HG02885 (cell line): ENCODE data around the gene FBXO44.
"Not testable (repeated sequence)": the region's sequence is repeated elsewhere in the genome, so short reads cannot be mapped to it uniquely, and the experiment has no call there.

Source experiments
- ATAC-seq: cut with Tn5 transposase; IDR thresholded peaks from one replicate; pipeline ENCODE4 v1.9.1; 2021; ENCODE audit warnings: mild to moderate bottlenecking; ENCODE audit not compliant: unreplicated experiment, poor library complexity

FBXO44 gene

GRCh38 chr1:11638121-11638520 lies 16.6 kb upstream of the FBXO44 start:
- ATAC-seq: no peak

GRCh38 chr1:11639372-11639771 lies 15.3 kb upstream of the FBXO44 start:
- no peak for ATAC-seq

GRCh38 chr1:11640101-11640500 lies 14.6 kb upstream of the FBXO44 start:
- ATAC-seq: no peak

- no peak for ATAC-seq
Observed at GRCh38 chr1:11640944-11641343, 13.7 kb upstream of the FBXO44 start.

- no peak for ATAC-seq
Observed at GRCh38 chr1:11641776-11642305, 12.8 kb upstream of the FBXO44 start.

DNA sequence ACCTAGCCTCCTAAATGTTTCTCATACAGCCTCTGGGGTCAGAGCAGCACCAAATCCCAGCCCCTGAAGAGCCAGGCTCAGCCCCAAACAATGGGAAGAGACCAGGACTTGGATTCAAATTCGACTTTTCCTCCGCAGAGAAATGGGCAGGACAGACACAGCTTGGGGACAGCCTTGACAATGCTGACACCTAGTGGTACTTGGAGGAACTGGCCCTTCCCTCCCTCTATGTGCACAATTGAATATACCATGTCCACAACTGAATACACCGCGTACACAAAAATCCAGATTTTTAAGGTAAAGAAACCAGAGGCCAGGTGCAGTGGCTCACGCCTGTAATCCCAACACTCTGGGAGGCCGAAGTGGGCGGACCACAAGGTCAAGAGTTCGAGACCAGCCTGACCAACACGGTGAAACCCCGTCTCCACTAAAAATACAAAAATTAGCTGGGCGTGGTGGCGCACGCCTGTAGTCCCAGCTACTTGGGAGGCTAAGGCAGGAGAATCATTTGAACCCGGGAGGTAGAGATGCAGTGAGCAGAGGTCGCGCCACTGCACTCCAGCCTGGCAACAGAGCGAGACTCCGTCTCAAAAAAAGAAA lies 12.2 kb upstream of the FBXO44 start:
- ATAC-seq: not testable (repeated sequence)

- no peak for ATAC-seq
Observed at GRCh38 chr1:11643782-11644181, 10.9 kb upstream of the FBXO44 start.

DNA sequence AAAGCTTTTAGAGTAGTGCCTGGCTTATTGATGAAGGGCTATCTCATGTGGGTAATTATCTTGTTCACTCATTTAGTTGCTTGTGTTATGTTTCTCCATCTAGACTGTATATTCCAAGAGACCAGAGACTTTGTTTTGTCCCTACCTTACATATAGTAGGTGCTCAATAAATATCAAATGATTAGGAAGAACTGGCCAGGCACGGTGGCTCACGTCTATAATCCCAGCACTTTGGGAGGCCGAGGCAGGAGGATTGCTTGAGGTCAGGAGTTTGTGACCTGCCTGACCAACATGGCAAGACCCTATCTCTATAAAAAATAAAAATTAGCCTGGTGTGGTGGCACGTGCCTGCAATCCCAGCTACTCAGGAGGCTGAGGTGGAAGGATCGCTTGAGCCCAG lies 9.4 kb upstream of the FBXO44 start:
- no peak for ATAC-seq

GRCh38 chr1:11645670-11646265 lies 8.9 kb upstream of the FBXO44 start:
- no peak for ATAC-seq

DNA sequence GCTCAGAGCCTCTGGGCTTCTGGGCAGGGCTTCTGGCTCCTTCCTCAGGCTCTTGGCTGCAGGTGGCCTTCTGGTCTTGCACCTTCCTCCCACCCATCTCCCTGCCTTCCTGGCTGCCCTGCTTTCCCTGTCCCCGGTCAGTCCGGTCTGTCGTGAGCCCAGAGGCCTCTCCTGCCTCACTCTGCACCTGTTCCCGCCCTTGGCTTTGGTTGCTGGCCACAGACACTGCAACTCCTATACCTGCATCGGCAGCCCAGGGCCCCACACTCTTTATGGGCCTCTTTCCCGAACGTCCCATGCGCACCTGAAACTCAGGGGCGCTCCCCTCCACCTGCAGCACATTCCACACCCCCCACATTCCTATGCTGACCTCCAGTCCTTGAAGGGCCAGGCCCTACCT lies 8.4 kb upstream of the FBXO44 start:
- ATAC-seq: no peak

DNA sequence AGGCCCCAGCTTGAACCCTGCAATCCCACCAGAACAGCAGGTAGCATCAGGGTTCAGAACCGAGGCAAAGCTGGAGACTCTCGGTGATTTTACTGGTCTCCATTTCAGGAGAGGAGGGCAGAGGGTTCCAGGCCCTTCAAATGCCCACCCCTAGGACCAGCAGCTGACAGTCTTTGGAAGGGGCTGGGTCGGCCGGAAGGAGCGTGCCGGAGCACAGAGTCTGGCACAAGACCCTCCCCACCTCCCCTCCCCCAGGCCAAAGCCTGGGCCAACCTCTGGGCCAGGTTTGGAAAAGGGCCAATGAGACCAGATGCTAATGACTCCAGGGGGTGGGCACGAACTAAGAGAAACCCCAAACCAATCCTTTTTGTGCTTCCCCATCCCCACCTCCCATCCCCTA lies 7.3 kb upstream of the FBXO44 start:
- ATAC-seq: no peak

GRCh38 chr1:11648039-11648438 lies 6.6 kb upstream of the FBXO44 start:
- ATAC-seq: no peak

- no peak for ATAC-seq
Observed at GRCh38 chr1:11648732-11649158, 5.9 kb upstream of the FBXO44 start.

DNA sequence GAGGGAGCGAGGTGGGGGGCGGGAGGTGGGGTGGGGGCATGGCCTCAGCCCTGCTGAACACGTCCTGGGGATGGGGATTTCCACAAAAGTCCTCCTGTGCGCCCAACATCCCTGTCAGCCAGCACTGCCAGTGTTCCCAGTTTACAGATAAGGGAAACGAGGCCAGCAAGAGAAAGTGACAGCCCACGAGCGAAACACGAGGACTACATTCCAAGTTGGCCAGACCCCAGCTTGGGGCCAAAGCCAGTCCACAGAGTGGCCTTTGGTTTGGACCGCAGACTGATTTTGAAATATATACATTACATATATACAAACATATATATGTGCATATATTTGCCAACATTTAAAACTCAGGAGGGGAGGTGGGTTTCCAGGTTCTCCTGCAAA lies 5.4 kb upstream of the FBXO44 start:
- no peak for ATAC-seq

DNA sequence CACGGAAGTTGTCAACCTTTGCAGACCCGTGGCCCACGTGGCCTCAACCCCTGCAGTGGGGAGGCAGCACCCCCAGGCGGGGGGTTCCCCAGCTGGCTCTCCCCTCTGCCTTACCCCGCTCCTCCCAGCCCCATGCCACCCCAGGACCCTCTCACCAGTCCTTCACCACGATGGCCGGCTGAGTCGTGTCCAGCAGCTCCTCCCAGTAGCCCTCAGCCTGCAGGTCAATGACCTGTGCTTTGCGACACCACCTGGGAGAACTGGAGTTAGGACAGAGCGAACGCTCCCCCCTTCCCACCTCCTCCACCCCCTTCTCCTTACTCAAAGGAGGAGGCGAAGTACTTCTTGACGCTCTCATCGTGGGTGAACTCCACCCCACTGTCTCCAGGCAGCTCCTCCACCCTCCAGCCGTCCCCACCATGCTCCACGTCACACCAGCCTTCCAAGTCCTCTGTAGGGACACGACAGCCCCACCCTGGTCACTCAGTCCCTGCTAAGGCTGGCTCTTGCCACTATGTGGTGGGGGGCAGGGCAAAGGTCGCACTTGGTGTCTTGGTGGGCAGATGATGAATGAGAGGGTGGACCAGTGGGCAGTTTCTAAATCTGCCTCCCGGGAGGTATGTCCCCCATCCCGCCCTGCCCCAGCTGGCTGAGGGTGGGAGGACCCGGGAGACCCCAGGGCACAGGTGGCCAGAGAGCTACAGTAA lies 4.9 kb upstream of the FBXO44 start:
- ATAC-seq: no peak

DNA sequence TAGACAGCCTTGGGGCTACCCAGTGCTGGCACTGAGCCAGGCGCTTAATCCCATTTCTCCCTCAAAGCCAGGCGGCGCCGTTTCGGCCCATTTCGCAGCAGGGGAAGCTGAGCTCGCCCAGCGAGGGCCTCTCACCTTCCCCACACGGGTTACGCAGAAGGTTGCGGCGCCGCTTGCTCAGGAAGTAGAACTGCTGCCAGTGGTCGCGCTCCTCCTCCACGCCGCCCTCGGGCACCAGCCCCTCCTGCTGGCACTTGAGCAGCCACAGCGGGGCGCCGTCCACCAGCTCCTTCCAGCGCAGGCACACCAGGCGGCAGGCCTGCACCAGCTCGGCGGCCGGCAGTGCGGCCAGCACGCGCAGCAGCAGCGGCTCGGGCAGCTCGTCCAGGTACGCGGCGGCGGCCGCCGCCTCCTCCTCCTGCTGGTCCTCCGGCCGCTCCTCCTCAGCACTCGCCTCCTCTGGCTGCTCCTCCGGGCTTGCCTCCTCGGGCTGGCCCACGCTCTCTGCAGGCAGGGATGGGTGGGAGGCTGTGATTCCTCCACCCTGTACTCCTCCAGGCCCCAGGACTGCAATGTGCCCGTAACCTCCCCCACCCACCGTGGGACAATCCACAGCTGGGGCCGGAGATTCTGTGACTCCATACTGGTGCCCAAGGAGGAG lies 4.2 kb upstream of the FBXO44 start:
- no peak for ATAC-seq

DNA sequence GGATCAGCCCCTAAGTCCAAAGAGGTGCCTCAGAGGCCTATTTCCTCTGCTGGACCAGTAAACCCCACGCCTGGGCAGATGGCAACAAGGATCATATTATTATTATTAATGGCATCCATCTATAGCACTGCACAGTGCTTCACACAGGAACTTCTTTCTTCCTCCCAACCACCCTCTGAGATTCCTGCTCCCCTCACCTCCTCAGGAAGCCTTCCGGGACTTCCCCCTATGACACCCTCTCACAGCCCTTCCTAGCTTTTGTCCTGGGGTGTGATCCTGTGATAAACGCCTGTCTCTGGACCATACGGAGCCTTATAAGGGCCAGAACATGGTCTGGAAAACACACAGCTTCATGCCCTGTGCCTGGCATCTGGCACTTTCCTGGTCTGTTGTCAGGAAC lies 3.7 kb upstream of the FBXO44 start:
- no peak for ATAC-seq

DNA sequence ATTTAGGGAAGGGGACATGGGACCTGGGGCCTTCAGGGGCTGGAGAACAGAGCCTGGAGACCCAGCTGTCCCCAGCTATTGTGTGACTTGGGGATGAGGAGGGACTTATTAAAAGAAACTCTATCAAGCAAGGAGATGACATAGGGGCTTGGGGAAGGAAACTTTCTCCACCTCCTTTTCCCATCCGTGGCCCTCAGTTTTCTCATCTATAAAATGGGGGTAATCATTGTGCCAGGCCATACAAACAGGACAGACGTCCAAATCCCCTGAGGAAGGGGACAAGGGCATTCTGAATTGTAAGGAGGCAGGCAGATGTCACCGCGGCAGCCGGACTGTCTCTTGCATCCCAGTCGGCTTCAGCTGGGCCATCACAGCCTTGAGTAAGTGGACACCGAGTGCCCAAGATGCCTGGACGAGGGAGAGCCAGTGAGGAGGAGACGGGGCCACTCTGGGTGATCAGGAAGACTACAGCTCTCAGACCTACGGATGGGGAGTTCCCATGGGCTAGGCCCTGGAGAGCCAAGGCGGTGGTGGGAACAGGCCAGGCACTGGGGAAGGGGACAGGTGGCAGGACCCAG lies 2.4 kb upstream of the FBXO44 start:
- ATAC-seq: no peak

- no peak for ATAC-seq
Observed at GRCh38 chr1:11653101-11653860, 1.4 kb upstream of the FBXO44 start.

GRCh38 chr1:11653861-11654136 lies 878 bp upstream of the FBXO44 start:
- no peak for ATAC-seq
